Liver (tissue), 9 donors: ENCODE data around the gene HYAL1. TPM values are rescaled to one million over a fixed set of nuclear protein-coding genes. Genes with fewer than 3 reads are reported as not detected.

ENCODE experiments used
- DNase-seq: peaks from one replicate; pipeline ENCODE4 v3.0.0-alpha.2; 2017; ENCODE audit warnings: low spot score
- H3K27ac ChIP-seq, 2 donors: one replicate each; pipeline ENCODE4 v1.7.0; 2013; ENCODE audit warnings: inconsistent platforms in 2 of 2, low read length in 2 of 2, control low read depth in 1 of 2, low read depth in 1 of 2, mild to moderate bottlenecking in 1 of 2
- H3K27me3 ChIP-seq, 4 donors: one replicate each; pipeline versions ENCODE4 v1.6.1 to v1.7.0; 2013; ENCODE audit warnings: low read length in 3 of 4, inconsistent platforms in 1 of 4, mild to moderate bottlenecking in 1 of 4, moderate library complexity in 1 of 4; ENCODE audit not compliant: control insufficient read depth in 4 of 4, insufficient read depth in 4 of 4
- H3K36me3 ChIP-seq, 4 donors: one replicate each; pipeline versions ENCODE4 v1.6.1 to v1.7.0; 2013; ENCODE audit warnings: low read length in 3 of 4, mild to moderate bottlenecking in 3 of 4, low read depth in 1 of 4, moderate library complexity in 1 of 4; ENCODE audit not compliant: control insufficient read depth in 4 of 4, insufficient read depth in 3 of 4
- H3K4me1 ChIP-seq, 4 donors: one replicate each; pipeline versions ENCODE4 v1.6.1 to v1.7.0; 2013; ENCODE audit warnings: low read length in 3 of 4, mild to moderate bottlenecking in 3 of 4, moderate library complexity in 1 of 4; ENCODE audit not compliant: control insufficient read depth in 4 of 4, insufficient read depth in 4 of 4
- H3K4me3 ChIP-seq, 3 donors: one replicate each; pipeline versions ENCODE4 v1.6.1 to v1.7.0; 2013; ENCODE audit warnings: low read length in 3 of 3, control low read depth in 1 of 3, low read depth in 1 of 3, mild to moderate bottlenecking in 1 of 3
- H3K9ac ChIP-seq, 2 donors: one replicate each; pipeline ENCODE4 v1.7.0; 2013; ENCODE audit warnings: low read length in 2 of 2, mild to moderate bottlenecking in 2 of 2, moderate library complexity in 2 of 2, control low read depth in 1 of 2, low read depth in 1 of 2
- H3K9me3 ChIP-seq, 4 donors: one replicate each; pipeline versions ENCODE4 v1.6.1 to v1.7.0; 2013; ENCODE audit warnings: low read length in 3 of 4; ENCODE audit not compliant: control insufficient read depth in 4 of 4
- CTCF ChIP-seq: fragments of 150-350 bp; IDR thresholded peaks from 2 replicates; pipeline ENCODE4 v1.5.1; 2017; ENCODE audit warnings: improper control_type of control experiment, low read depth, low read length; ENCODE audit not compliant: missing input control
- EGR1 ChIP-seq, 2 donors: IDR thresholded peaks; 2 replicates each; pipeline ENCODE4 v1.6.1; 2016 to 2018; ENCODE audit warnings: antibody characterized with exemption in 2 of 2, low read depth in 2 of 2
- FOXA1 ChIP-seq: IDR thresholded peaks from 2 replicates; pipeline ENCODE4 v1.6.1; 2016; ENCODE audit warnings: antibody characterized with exemption
- FOXA2 ChIP-seq: IDR thresholded peaks from 2 replicates; pipeline ENCODE4 v1.6.1; 2016; ENCODE audit warnings: antibody characterized with exemption
- GABPA ChIP-seq, 2 donors: IDR thresholded peaks in 1 of 2; conservative IDR thresholded peaks in 1 of 2; 2 replicates each; pipeline ENCODE4 v1.6.1; 2016; ENCODE audit warnings: antibody characterized with exemption in 2 of 2, mild to moderate bottlenecking in 1 of 2, moderate library complexity in 1 of 2
- HNF4A ChIP-seq, 2 donors: conservative IDR thresholded peaks; 2 replicates each; pipeline ENCODE4 v1.6.1; 2016; ENCODE audit warnings: antibody characterized with exemption in 2 of 2, mild to moderate bottlenecking in 2 of 2
- HNF4G ChIP-seq: IDR thresholded peaks from 2 replicates; pipeline ENCODE4 v1.6.1; 2016; ENCODE audit warnings: antibody characterized with exemption
- MAX ChIP-seq: IDR thresholded peaks from 2 replicates; pipeline ENCODE4 v1.6.1; 2016; ENCODE audit warnings: antibody characterized with exemption
- REST ChIP-seq: IDR thresholded peaks from 2 replicates; pipeline ENCODE4 v1.6.1; 2016; ENCODE audit warnings: antibody characterized with exemption, mild to moderate bottlenecking
- TAF1 ChIP-seq: conservative IDR thresholded peaks from 2 replicates; pipeline ENCODE4 v1.6.1; 2016; ENCODE audit warnings: antibody characterized with exemption, mild to moderate bottlenecking
- YY1 ChIP-seq: IDR thresholded peaks from 2 replicates; pipeline ENCODE4 v1.6.1; 2016; ENCODE audit warnings: antibody characterized with exemption, mild to moderate bottlenecking
- ZBTB33 ChIP-seq: IDR thresholded peaks from 2 replicates; pipeline ENCODE4 v1.6.1; 2016; ENCODE audit warnings: antibody characterized with exemption
- WGBS: extraction: QIAGEN DNeasy Blood & Tissue Kit; methylation state at CpG from one replicate; pipeline ENCODE4 v1.1.7; 2013; 5-methylcytosine and 5-hydroxymethylcytosine counted together
- polyA plus RNA-seq, 2 donors: library from polyadenylated mRNA; stranded (reverse) in 1 of 2; unstranded in 1 of 2; fragments of 200-250 nt in 1 of 2; fragments of >200 nt in 1 of 2; fragmentation: Nextera tagmentation in 1 of 2; extraction: Ambion mirVana in 1 of 2; gene quantifications; one replicate each; pipeline versions ENCODE4 v1.2.1 to v1.2.3, GENCODE V29; 2013 to 2015
- total RNA-seq, 2 donors: library from RNA; depleted of rRNA; stranded (reverse); fragments of >200 nt; gene quantifications; one replicate each; pipeline ENCODE4 v1.2.3, GENCODE V29; 2014
- donor health status: healthy.
- donor health status: healthy.
- donor health status: healthy.
- donor health status: healthy.
- donor health status: healthy.

HYAL1 gene
- total and polyA plus RNA-seq, 4 donors, result 82.3 to 156 (median 121) TPM

GRCh38 chr3:50295553-50296431 lies 7.6 kb downstream of the HYAL1 start (continued):
- no peak for TF ChIP-seq REST
- no peak for TF ChIP-seq ZBTB33
- TF ChIP-seq HNF4G, result no peak
- no peak for TF ChIP-seq MAX
- TF ChIP-seq TAF1, result no peak
- TF ChIP-seq FOXA2, result no peak

- TF ChIP-seq YY1 (no peak), HNF4A (conservative IDR thresholded peaks at IDR 0.05) (peak; percentile 16 to 22), FOXA1 (no peak)
- Histone ChIP-seq H3K36me3 (peaks cover 2 to 7% (median 2%) of the 10 kb centered on the region in 4 donors), H3K4me3 (no peak overlapping the region), H3K27me3 (no peaks in the 10 kb centered on the region), H3K9ac (no peak overlapping the region), H3K27ac (no peak overlapping the region), H3K4me1 (peaks cover 10 to 40% (median 28%) of the 10 kb centered on the region in 4 donors), H3K9me3 (no peaks in the 10 kb centered on the region)
- 91% methylated on average over 22 of the region's 22 CpGs for WGBS
- DNase-seq, result no peak
These were observed 8.6 kb downstream of the HYAL1 start for GRCh38 chr3:50294492-50295403.

GRCh38 chr3:50294089-50294488 lies 9.3 kb downstream of the HYAL1 start:
- no peak overlapping the region for H3K4me3 ChIP-seq
- TF ChIP-seq GABPA (IDR thresholded peaks at IDR 0.05 in 1 of 2, conservative IDR thresholded peaks at IDR 0.05 in 1 of 2) (no peak), EGR1 (IDR thresholded peaks at IDR 0.05; ENCODE audit: low read depth in 2 of 2) (no peak), MAX (no peak), REST (no peak), FOXA2 (no peak), HNF4G (no peak), CTCF (no peak)
- no peak overlapping the region for H3K27ac ChIP-seq
- WGBS, result 92% methylated on average over 4 of the region's 4 CpGs
- no peaks in the 10 kb centered on the region for H3K9me3 ChIP-seq
- no peak overlapping the region for H3K9ac ChIP-seq
- peaks cover 10 to 39% (median 27%) of the 10 kb centered on the region in 4 donors for H3K4me1 ChIP-seq
- peaks cover 2 to 13% (median 6%) of the 10 kb centered on the region in 4 donors for H3K36me3 ChIP-seq
- DNase-seq, result no peak
- H3K27me3 ChIP-seq, result no peaks in the 10 kb centered on the region
